GM21723 (cell line): ENCODE measurements around the gene TMEM117.
A peak's percentile ranks its signal among the peaks of the same experiment; 100 is the strongest.

Experiments used
- ATAC-seq: cut with Tn5 transposase; IDR thresholded peaks from one replicate; pipeline ENCODE4 v1.9.1; 2021; ENCODE audit warnings: mild to moderate bottlenecking, moderate library complexity; ENCODE audit not compliant: unreplicated experiment

Gene TMEM117

GRCh38 chr12:43945983-43946382 is 110.1 kb downstream of the TMEM117 start:
- ATAC-seq = no peak

DNA sequence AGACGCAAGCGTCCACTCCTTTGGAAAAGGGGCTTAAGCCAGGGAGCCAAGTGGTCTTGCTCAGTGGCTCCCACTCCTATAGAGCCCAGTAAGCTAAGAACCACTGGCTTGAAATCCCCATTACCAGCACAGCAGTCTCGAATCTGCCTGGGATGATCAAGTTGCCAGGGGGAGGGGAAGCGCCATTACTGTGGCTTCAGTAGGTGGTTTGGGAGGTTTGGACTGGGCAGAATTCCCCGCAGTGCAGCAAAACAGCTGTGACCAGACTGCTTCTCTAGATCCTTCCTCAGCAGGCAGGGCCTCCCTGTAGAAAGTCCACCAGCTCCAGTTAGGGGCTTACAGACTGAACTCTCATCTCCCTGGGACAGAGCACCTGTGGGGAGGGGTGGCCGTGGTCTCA is 115.4 kb downstream of the TMEM117 start:
- ATAC-seq = no peak

DNA sequence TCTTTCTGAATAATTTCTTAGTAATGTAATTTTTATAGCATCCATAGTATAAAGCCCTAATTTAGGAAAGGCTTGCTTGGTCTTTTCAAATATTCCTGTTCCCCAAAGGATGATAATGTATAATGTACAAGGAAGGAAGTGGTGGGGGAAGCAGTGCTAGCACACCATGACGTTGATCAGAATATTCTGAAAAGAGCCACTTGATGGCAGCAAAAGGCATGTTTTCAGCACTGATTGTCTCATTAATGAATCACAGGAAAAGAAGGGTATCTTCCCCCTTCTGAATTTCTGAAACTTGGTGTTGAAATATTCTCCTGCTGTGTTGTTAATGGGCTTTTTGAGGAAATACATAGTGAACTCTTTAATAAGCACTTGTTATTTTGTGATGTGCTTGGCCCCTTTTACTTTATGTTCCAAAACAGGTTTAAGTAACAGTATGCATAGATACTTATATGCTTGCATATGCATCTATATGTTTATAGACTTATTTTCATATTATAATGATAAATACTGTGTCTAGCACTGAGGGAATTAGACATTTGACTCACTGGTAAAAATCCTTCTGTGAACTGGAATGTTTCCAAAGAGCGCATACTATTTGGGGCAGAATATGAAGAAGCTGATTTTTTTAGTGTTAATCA is 122.0 kb downstream of the TMEM117 start:
- ATAC-seq = peak; percentile 99

- ATAC-seq = no peak
Observed at GRCh38 chr12:43964033-43964432, 128.2 kb downstream of the TMEM117 start.

GRCh38 chr12:43964961-43965360 is 129.1 kb downstream of the TMEM117 start:
- no peak for ATAC-seq

DNA sequence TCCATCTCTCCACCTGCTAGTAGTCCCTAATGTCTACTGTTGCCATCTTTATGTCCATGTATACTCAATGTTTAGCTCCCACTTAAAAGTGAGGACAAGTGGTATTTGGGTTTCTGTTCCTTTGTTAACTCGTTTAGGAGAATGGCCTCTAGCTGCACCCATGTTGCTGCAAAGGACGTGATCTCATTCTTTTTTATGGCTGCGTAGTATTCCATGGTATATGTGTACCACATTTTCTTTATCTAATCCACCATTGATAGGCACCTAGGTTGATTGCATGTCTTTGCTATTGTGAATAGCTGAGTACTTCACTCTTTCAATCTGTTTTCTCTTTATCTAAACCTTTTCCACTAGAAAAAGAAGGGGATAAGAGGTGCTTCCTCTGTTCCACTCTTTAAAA is 130.0 kb downstream of the TMEM117 start:
- ATAC-seq = no peak

GRCh38 chr12:43968736-43969135 is 132.9 kb downstream of the TMEM117 start:
- no peak for ATAC-seq

GRCh38 chr12:43969882-43970281 is 134.0 kb downstream of the TMEM117 start:
- no peak for ATAC-seq

DNA sequence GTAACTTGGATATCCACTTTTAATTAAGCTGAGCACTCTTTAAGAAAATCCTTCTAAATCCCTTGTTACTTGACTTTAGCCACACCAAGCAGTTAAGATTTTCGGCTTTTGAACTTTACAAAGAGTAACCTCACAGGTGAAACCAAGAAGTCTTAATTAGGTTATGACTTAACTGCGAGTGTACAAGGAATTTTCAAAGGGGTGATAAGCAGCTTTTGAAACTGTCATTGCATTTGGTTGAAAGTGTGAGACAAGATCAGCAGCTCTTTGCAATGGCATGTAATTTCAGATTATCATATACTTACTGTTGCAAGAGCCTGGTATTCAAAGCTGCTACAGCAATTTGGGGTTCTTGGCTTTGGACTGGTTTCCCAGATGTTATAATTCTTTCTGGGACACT is 137.5 kb downstream of the TMEM117 start:
- no peak for ATAC-seq

DNA sequence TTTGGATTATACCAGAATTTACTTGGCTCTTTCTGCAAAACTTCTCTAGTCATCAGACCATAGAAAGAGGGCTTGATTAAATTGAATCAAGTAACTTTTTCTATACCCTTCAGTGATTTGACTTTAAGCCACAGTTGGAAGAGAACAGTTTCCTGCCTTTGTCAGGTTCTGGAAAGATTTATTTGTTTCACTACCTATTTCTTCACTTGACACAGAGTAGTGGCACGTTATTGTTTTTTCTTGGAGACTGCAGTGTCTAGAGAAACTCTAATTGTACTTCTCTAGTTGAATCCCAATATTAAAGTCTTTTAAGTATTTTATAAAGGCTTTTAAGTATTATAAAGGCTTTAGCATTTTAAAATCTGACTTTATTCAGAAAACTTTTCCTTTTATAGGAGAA is 138.1 kb downstream of the TMEM117 start:
- ATAC-seq = no peak

GRCh38 chr12:43976027-43976426 is 140.1 kb downstream of the TMEM117 start:
- no peak for ATAC-seq

- no peak for ATAC-seq
Observed at GRCh38 chr12:43978556-43978955, 142.7 kb downstream of the TMEM117 start.

DNA sequence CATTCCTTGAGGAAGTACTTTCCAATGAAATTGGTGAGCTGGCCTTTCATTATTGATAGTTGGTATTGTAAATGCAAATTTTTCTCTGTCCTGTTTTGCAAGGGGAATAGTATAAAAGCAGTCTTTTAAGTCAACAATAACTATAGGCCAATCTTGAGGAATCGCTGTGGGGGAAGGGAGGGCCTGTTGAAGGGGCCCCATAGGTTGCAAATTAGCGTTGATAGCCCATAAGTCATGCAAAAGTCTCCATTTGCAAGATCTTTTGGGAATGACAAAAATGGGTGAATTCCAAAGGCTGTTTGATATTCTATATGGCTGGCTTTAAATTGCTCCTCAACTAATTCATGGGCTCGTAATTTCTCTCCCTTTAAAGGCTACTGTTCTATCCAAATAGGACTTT is 143.6 kb downstream of the TMEM117 start:
- ATAC-seq = no peak

DNA sequence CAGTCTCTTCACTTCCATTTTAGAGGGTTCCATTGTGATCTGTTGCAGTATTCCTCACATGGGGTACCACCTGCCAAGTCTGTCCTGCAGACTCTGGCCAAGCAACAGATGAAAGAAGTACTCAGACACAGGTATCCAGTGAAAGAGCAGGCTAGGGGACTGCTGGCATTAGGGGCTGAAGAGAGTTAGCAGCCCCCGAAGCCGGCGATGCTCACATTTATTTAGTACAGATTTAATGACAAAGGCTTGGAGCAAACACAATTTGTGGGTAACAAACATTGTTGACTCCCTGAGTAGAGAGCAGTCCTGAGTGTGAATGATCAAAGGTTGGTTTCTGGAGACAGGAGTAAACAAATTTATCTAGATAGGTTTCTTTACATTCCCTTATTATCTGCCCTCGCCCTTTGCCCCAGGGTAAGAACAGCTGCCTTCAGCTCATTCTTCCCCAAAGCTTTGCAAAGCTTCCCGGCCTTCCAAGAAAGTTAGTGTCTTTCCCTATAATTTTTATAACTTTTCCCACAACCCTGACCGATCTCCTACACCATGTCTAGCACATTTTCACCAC is 144.8 kb downstream of the TMEM117 start:
- ATAC-seq = no peak

GRCh38 chr12:43981726-43982125 is 145.8 kb downstream of the TMEM117 start:
- ATAC-seq = no peak

DNA sequence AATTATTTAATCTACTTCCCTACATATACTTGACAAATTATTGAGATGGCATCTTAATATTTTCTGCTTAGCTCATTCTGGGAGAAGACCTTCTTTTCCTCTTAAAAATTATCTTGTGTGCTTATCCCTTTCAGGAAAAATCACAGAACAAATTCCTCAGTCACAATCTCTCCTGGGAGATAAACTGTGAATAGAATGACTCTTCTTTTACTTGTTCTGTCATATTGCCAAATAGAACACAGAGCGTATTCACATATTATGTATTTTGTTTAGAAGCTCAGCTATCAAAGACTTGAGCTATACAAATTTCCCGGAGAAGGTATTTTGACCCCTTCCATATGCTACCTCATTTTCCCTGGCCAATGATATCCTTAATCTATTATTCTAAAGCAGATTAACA is 146.7 kb downstream of the TMEM117 start:
- no peak for ATAC-seq

DNA sequence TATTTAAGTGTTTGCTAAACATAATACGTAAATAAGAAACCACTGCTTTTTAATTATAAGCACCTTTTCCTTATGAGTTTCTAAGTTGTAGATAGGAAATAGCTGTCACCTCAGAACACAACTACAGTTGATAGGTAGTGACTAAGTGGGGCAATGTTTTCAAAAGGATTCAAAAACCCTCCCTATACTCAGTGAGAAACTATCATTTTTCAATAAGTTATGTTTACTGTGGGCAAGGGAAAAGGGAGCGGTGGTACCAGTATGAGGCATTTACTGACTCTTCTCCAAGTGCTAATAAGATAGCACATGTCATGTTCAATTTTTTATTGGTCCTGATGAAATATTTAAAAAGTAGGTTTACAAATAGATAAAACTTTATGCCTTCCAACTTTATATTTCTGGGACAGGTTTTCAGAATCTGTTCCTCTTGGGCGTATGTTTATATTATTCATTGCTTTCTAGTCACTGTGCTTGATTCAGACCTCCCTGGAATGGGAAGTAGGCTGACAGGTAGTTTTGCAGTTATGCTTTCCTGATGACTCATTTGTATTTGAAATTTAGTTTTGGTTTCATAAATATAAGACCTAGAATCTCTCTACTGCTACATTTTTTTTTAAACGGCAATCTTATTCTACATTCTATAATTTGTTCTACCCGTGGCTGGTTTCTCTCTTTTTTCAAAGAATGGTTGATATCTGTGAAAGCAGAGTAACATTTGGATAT is 153.1 kb downstream of the TMEM117 start:
- peak; percentile 99 for ATAC-seq

DNA sequence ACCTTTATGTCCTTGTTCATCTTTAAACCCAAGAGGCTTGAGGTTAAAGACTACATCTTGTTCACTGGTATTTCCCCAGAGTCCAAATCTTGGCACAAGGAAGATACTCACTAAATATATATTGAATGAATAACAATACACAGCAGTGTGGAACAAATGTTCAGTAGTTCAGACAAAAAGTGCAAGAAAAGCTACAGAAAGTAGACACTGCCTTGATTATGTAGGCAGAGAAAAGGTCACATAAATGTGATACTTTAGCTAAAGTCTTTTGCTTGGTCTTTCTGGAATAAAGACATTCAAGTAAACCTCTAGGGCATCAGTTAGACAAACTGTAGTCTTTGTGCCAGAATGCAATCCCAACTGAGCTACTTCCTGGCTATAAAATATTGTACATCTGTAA is 157.0 kb downstream of the TMEM117 start:
- no peak for ATAC-seq

DNA sequence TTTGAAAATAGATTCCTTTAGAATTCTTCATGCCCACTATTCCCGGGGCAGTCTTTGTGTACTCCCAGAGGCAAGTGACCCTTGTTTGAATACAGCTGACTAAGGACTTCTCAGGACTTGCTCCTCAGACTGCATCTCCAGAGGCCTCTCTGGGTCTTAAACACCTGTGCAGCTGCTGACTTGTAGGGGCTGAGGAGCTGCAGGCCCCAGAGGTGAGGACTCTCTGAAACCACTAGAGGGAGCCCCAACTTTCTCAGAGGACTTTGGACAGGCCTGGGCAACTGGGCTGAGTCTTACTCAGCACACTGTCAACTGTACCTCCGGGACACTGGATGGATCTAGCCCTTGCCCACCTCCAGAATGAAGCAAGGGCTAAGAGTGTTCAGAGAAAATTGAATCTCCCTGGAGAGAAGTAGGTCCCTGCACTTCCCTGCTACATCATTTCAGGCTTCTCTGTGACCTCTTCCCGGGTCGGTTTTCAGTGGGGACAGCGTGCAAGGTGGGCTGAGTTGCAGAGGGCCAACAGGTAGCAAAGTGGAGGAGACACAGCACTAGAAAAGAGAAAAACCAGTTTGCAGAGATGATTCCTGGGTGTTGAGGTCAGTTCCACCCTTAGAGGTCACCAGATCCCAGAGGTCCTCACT is 164.6 kb downstream of the TMEM117 start:
- ATAC-seq = peak; percentile 98

- ATAC-seq = no peak
Observed at GRCh38 chr12:44002607-44003006, 166.7 kb downstream of the TMEM117 start.

- ATAC-seq = no peak
Observed at GRCh38 chr12:44003721-44004120, 167.8 kb downstream of the TMEM117 start.
